ENCODE data around the gene RPL10A. TPM values are rescaled to one million over a fixed set of nuclear protein-coding genes. Genes with fewer than 3 reads are reported as not detected.
"Not testable (repeated sequence)": the region's sequence is repeated elsewhere in the genome, so short reads cannot be mapped to it uniquely, and the experiment has no call there.

The RPL10A gene
- total and polyA plus RNA-seq, 10 donors: 962 to 3,148 (median 1,054) TPM

- TF ChIP-seq POLR2A (IDR thresholded peaks at IDR 0.05) (no peak), CTCF (IDR thresholded peaks at IDR 0.05 in 8 of 11, conservative IDR thresholded peaks at IDR 0.05 in 3 of 11) (no peak), POLR2AphosphoS5 (IDR thresholded peaks at IDR 0.05) (no peak)
- H3K27ac ChIP-seq: no peak overlapping the region
- peak overlapping the region in 1 of 8 donors; percentile 5 for H3K4me3 ChIP-seq
- peaks cover 0 to 11% (median 2%) of the 10 kb centered on the region in 6 donors for H3K4me1 ChIP-seq
- H3K27me3 ChIP-seq (replicated peaks in 1 of 7): peaks cover 0 to 47% (median 16%) of the 10 kb centered on the region in 7 donors
- H3K9me3 ChIP-seq: no peaks in the 10 kb centered on the region
- WGBS, 5 donors: 5 to 14% (median 7%) methylated on average over 18 to 26 of the region's 26 CpGs
- DNase-seq: no peak
- no peaks in the 10 kb centered on the region for H3K36me3 ChIP-seq
- intact Hi-C loops (cut with DNase I; ENCODE audit: low total_unique reads): no loop called here
Observed at GRCh38 chr6:35512006-35512405, 43.8 kb downstream of the RPL10A start.

GRCh38 chr6:35512740-35513139, 44.5 kb downstream of the RPL10A start, which contains the start of gene TULP1:
Gene TULP1 (minus strand): TSS chr6:35512896. CDS start chr6:35512858, 38 bp downstream.
- peaks cover 0 to 11% (median 2%) of the 10 kb centered on the region in 6 donors for H3K4me1 ChIP-seq
- WGBS, 5 donors: 85 to 94% (median 90%) methylated on average over 10 of the region's 10 CpGs
- TF ChIP-seq POLR2A (IDR thresholded peaks at IDR 0.05): no peak
- TF ChIP-seq CTCF (IDR thresholded peaks at IDR 0.05 in 8 of 11, conservative IDR thresholded peaks at IDR 0.05 in 3 of 11): no peak
- no peak for TF ChIP-seq POLR2AphosphoS5 (IDR thresholded peaks at IDR 0.05)
- H3K4me3 ChIP-seq: peak within 1 kb of the TSS in 1 of 8 donors; percentile 5
- intact Hi-C loops (cut with DNase I; ENCODE audit: low total_unique reads): no loop called here
- H3K27me3 ChIP-seq (replicated peaks in 1 of 7): peaks cover 0 to 47% (median 16%) of the 10 kb centered on the region in 7 donors
- H3K9me3 ChIP-seq: no peaks in the 10 kb centered on the region
- no peak for DNase-seq
- no peaks in the 10 kb centered on the region for H3K36me3 ChIP-seq
- H3K27ac ChIP-seq: no peak within 1 kb of the TSS

GRCh38 chr6:35514587-35514986, 46.4 kb downstream of the RPL10A start:
- H3K4me3 ChIP-seq: no peak overlapping the region
- no peak for DNase-seq
- H3K4me1 ChIP-seq: peaks cover 0 to 11% (median 2%) of the 10 kb centered on the region in 6 donors
- no peaks in the 10 kb centered on the region for H3K9me3 ChIP-seq
- peaks cover 0 to 39% (median 16%) of the 10 kb centered on the region in 7 donors for H3K27me3 ChIP-seq (replicated peaks in 1 of 7)
- no peak overlapping the region for H3K27ac ChIP-seq
- WGBS, 5 donors: 82 to 88% (median 84%) methylated on average over 4 of the region's 4 CpGs
- TF ChIP-seq CTCF (IDR thresholded peaks at IDR 0.05 in 8 of 11, conservative IDR thresholded peaks at IDR 0.05 in 3 of 11): no peak
- no peak for TF ChIP-seq POLR2A (IDR thresholded peaks at IDR 0.05)
- TF ChIP-seq POLR2AphosphoS5 (IDR thresholded peaks at IDR 0.05): no peak
- no peaks in the 10 kb centered on the region for H3K36me3 ChIP-seq
- intact Hi-C loops (cut with DNase I; ENCODE audit: low total_unique reads): no loop called here

GRCh38 chr6:35515939-35516338, 47.7 kb downstream of the RPL10A start:
- intact Hi-C loops (cut with DNase I; ENCODE audit: low total_unique reads); H3K36me3 ChIP-seq; H3K27ac ChIP-seq; DNase-seq; H3K9me3 ChIP-seq; H3K4me3 ChIP-seq: not testable (repeated sequence)
- WGBS, 5 donors: 74 to 91% (median 88%) methylated on average over 6 of the region's 6 CpGs
- Histone ChIP-seq H3K4me1 (peaks cover 0 to 11% (median 2%) of the 10 kb centered on the region in 6 donors), H3K27me3 (replicated peaks in 1 of 7) (peaks cover 0 to 27% (median 16%) of the 10 kb centered on the region in 7 donors)

All from spleen (tissue), 11 donors.